ENCODE data around the gene APOL3.
A peak's percentile ranks its signal among the peaks of the same experiment; 100 is the strongest.
"Not testable (repeated sequence)": the region's sequence is repeated elsewhere in the genome, so short reads cannot be mapped to it uniquely, and the experiment has no call there.

APOL3 gene

GRCh38 chr22:36156515-36157419 is 3.8 kb downstream of the APOL3 start:
- peak; percentile 77 to 80 for DNase-seq

- DNase-seq = no peak
Observed at GRCh38 chr22:36156119-36156514, 4.4 kb downstream of the APOL3 start.

- DNase-seq = no peak
Observed at GRCh38 chr22:36155702-36156101, 4.9 kb downstream of the APOL3 start.

GRCh38 chr22:36154423-36154945 is 6.1 kb downstream of the APOL3 start:
- no peak for DNase-seq

GRCh38 chr22:36153501-36154422 is 6.8 kb downstream of the APOL3 start:
- DNase-seq = no peak

GRCh38 chr22:36152821-36153220 is 7.7 kb downstream of the APOL3 start:
- not testable (repeated sequence) for DNase-seq

GRCh38 chr22:36152088-36152487 is 8.5 kb downstream of the APOL3 start:
- DNase-seq = no peak

- no peak for DNase-seq
Observed at GRCh38 chr22:36151006-36151595, 9.5 kb downstream of the APOL3 start.

- DNase-seq = no peak
Observed at GRCh38 chr22:36149441-36149840, 11.1 kb downstream of the APOL3 start.

- DNase-seq = no peak
Observed at GRCh38 chr22:36148411-36148810, 12.1 kb downstream of the APOL3 start.

GRCh38 chr22:36147196-36147791 is 13.3 kb downstream of the APOL3 start:
- no peak for DNase-seq

GRCh38 chr22:36145881-36146280 is 14.7 kb downstream of the APOL3 start:
- no peak for DNase-seq

GRCh38 chr22:36144886-36145541 is 15.5 kb downstream of the APOL3 start:
- peak in 1 of 2 donors; percentile 28 for DNase-seq

- DNase-seq = no peak
Observed at GRCh38 chr22:36143956-36144355, 16.6 kb downstream of the APOL3 start.

GRCh38 chr22:36143066-36143815 is 17.3 kb downstream of the APOL3 start:
- DNase-seq = no peak

- no peak for DNase-seq
Observed at GRCh38 chr22:36141481-36141880, 19.1 kb downstream of the APOL3 start.

GRCh38 chr22:36138709-36139108 is 21.8 kb downstream of the APOL3 start:
- DNase-seq = not testable (repeated sequence)

GRCh38 chr22:36136988-36137387 is 23.6 kb downstream of the APOL3 start:
- no peak for DNase-seq

GRCh38 chr22:36136475-36136874 is 24.1 kb downstream of the APOL3 start:
- no peak for DNase-seq

- DNase-seq = no peak
Observed at GRCh38 chr22:36135306-36135980, 25.1 kb downstream of the APOL3 start.

- DNase-seq = no peak
Observed at GRCh38 chr22:36134182-36134581, 26.4 kb downstream of the APOL3 start.

All from activated CD4-positive, alpha-beta T cell treated with anti-CD3 and anti-CD28 coated beads for 4 hours (primary cell).